Breast epithelium (tissue), 4 donors: ENCODE data around the gene APOA1. TPM values are rescaled to one million over a fixed set of nuclear protein-coding genes. Genes with fewer than 3 reads are reported as not detected.

ENCODE experiments used
- DNase-seq, 2 donors: peaks; one replicate each; pipeline ENCODE4 v3.0.0-alpha.2; 2019; ENCODE audit warnings: low spot score in 2 of 2
- H3K27ac ChIP-seq, 2 donors: fragments of 200-600 bp; sonication (generic) in 1 of 2; one replicate each; pipeline ENCODE4 v1.5.1; 2016 to 2019; ENCODE audit warnings: mild to moderate bottlenecking in 1 of 2
- H3K27me3 ChIP-seq, 2 donors: fragments of 200-600 bp; sonication (generic) in 1 of 2; one replicate each; pipeline versions ENCODE4 v1.5.1 to v1.6.0; 2017 to 2019; ENCODE audit warnings: control low read depth in 1 of 2, mild to moderate bottlenecking in 1 of 2
- H3K36me3 ChIP-seq: fragments of 200-600 bp; one replicate; pipeline ENCODE4 v1.5.1; 2019
- H3K4me1 ChIP-seq, 2 donors: fragments of 200-600 bp; sonication (generic); one replicate each; pipeline ENCODE4 v1.5.1; 2016 to 2019; ENCODE audit warnings: control low read depth in 1 of 2
- H3K4me3 ChIP-seq, 3 donors: fragments of 200-600 bp; sonication (generic); 1 replicate in 2 of 3; 2 replicates in 1 of 3; pipeline ENCODE4 v1.5.1; 2016 to 2019; ENCODE audit warnings: mild to moderate bottlenecking in 3 of 3, moderate library complexity in 2 of 3
- H3K9me3 ChIP-seq, 2 donors: fragments of 200-600 bp; sonication (generic) in 1 of 2; one replicate each; pipeline ENCODE4 v1.5.1; 2016 to 2019; ENCODE audit warnings: control low read depth in 1 of 2
- POLR2A ChIP-seq: fragments of 450-650 bp; IDR thresholded peaks from one replicate; pipeline ENCODE4 v1.6.1; 2016; ENCODE audit warnings: antibody characterized with exemption, mild to moderate bottlenecking, moderate library complexity
- POLR2AphosphoS5 ChIP-seq, 3 donors: sonication (generic); formaldehyde crosslinking; IDR thresholded peaks; one replicate each; pipeline ENCODE4 v1.6.1; 2017; ENCODE audit warnings: antibody characterized with exemption in 3 of 3
- intact Hi-C: fragments of 100-400 bp; cut with DNase I; formaldehyde crosslinking; loops from one replicate; pipeline ENCODE4 v1.15.1; 2023; ENCODE audit warnings: low total_unique reads
- total RNA-seq, 3 donors: library from RNA; depleted of rRNA; stranded (reverse); fragments of >200 nt; gene quantifications; one replicate each; pipeline ENCODE4 v1.1.0, GENCODE V29; 2016
- TF ChIP-seq, protein P1 (sequence below), 3 donors: fragments of 450-650 bp; IDR thresholded peaks; one replicate each; pipeline ENCODE4 v1.5.1; 2016 to 2017; ENCODE audit warnings: antibody characterized with exemption in 3 of 3, mild to moderate bottlenecking in 3 of 3, moderate library complexity in 3 of 3

Gene APOA1
- total RNA-seq, 3 donors from 2014 or later: 0.33 to 1.5 (median 0.48) TPM

DNA sequence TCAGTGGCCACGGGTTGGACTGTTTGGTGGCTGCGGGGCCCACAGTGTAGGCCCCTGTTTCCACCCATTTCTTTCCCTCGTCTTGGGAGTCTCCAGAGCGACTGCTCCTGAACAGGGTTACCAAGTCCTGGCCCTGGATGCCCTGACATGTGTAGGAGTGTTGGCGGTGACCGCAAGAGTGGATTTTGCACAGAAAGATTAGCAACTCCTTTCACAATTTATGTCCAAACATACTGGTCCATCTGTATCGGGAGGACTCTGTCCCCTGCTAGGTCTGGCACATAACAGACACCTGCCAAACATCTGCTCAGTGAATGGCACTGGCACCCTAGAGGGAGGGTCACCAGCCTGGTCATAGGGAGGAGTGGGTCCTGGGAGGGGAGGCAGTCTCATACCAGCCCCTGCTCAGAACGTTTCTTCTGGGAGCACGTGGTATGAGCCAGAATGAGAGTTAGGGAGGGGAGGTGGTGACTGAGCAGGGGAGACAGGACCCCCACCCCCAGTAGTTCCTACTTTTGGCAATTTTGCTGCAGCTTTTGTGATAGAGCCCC lies 3.4 kb upstream of the APOA1 start:
- no peaks in the 10 kb centered on the region for H3K9me3 ChIP-seq
- H3K27ac ChIP-seq: no peak overlapping the region

DNA sequence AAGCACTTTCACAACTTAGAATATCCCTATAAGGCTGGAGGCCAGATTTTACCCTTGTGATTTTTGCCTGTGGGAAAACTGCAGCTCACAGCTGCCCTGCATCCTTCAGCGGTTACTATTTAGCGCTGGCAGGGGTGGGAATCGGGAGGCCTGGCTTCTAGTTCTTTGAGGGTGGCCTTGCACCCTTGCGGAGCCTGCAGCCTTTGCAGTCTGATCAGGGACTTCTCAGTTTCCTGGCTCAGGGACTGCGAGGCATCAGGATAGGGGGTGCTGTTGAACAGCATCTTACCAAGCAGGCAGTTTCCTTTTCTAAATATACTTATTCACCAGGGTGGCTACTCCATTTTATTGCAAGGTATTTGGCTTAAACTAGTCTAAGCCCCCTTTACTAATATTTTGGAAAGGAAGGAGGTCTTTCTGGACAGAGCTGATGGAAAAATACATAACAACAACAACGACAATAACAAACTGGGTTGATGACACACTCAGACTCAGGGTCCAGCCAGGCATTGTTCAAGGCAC lies 2.9 kb upstream of the APOA1 start:
- Histone ChIP-seq H3K27me3 (no peaks in the 10 kb centered on the region), H3K9me3 (no peaks in the 10 kb centered on the region), H3K4me1 (no peaks in the 10 kb centered on the region), H3K4me3 (no peak overlapping the region), H3K36me3 (no peaks in the 10 kb centered on the region), H3K27ac (no peak overlapping the region)
- TF ChIP-seq POLR2A: no peak
- no peak for TF ChIP-seq POLR2AphosphoS5 (IDR thresholded peaks at IDR 0.05)
- TF ChIP-seq, protein P1, sequence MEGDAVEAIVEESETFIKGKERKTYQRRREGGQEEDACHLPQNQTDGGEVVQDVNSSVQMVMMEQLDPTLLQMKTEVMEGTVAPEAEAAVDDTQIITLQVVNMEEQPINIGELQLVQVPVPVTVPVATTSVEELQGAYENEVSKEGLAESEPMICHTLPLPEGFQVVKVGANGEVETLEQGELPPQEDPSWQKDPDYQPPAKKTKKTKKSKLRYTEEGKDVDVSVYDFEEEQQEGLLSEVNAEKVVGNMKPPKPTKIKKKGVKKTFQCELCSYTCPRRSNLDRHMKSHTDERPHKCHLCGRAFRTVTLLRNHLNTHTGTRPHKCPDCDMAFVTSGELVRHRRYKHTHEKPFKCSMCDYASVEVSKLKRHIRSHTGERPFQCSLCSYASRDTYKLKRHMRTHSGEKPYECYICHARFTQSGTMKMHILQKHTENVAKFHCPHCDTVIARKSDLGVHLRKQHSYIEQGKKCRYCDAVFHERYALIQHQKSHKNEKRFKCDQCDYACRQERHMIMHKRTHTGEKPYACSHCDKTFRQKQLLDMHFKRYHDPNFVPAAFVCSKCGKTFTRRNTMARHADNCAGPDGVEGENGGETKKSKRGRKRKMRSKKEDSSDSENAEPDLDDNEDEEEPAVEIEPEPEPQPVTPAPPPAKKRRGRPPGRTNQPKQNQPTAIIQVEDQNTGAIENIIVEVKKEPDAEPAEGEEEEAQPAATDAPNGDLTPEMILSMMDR (IDR thresholded peaks at IDR 0.05): no peak
- intact Hi-C loops: no loop called here
- no peak for DNase-seq

More for the DNA sequence above, 3.4 kb upstream of the APOA1 start:
- Histone ChIP-seq H3K27me3 (no peaks in the 10 kb centered on the region), H3K36me3 (no peaks in the 10 kb centered on the region), H3K4me3 (no peak overlapping the region), H3K4me1 (no peaks in the 10 kb centered on the region)
- DNase-seq: no peak
- TF ChIP-seq POLR2AphosphoS5 (IDR thresholded peaks at IDR 0.05) (no peak), POLR2A (no peak)
- TF ChIP-seq, protein P1 (IDR thresholded peaks at IDR 0.05): no peak
- intact Hi-C loops: no loop called here

DNA sequence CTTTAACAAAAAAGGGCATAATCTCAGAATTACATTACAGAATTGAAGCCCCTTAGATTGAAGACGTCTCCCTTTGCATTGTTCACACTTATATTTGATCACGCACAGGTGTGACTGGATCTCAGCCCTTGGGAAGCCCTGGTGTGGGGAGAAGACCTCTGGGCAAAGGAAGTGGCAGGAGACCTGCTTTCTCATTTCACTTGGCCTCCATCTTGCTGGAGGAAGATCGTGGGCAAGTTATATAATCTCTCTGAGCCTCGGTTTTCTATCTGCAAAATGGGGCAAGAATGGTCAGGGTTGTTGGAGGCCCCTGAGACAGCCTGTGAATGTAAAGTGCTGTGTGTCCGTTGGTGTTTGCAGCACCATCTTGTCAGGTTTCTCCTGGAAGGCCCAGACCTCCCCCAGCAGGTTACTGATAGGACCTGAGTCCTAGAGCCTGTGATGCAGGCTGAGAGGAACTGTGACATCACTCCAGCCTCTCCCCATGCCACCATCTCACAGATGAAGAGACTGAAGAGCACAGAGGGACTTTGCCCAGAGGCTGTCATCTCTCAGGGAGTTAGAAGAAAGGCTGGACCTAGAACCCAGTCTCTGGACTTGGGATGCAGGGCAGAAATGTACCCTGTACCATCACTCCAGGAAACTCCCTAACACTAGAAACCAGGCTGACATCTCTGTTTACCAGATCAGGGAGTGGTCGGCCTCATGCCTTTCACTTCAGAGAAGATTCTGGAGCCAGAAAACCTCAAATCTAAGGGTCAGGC lies 1.1 kb upstream of the APOA1 start:
- TF ChIP-seq POLR2AphosphoS5 (IDR thresholded peaks at IDR 0.05): no peak
- TF ChIP-seq POLR2A: no peak
- TF ChIP-seq, protein P1 (IDR thresholded peaks at IDR 0.05): no peak
- Histone ChIP-seq H3K27me3 (no peaks in the 10 kb centered on the region), H3K4me1 (no peaks in the 10 kb centered on the region), H3K4me3 (no peak overlapping the region), H3K9me3 (no peaks in the 10 kb centered on the region), H3K36me3 (no peaks in the 10 kb centered on the region), H3K27ac (no peak overlapping the region)
- no peak for DNase-seq
- intact Hi-C loops: no loop called here

DNA sequence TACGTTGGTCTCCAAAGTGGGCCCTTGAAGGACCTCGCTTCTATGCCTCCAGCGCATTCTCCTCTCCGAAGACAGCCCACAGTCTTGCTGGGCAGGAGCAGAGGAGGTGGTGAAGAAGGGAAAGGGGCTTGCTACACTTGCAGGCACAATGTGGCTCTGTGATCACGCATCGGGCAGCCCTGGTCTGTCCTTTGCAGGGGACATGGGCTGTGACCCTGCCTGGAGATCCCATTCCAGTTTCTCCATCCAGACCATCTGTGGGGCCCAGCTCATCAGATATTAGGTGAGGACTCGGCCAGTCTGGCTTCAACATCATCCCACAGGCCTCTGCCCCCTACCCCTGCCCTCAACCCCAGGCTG lies 810 bp downstream of the APOA1 start:
- Histone ChIP-seq H3K4me3 (no peak overlapping the region), H3K9me3 (no peaks in the 10 kb centered on the region), H3K27me3 (no peaks in the 10 kb centered on the region), H3K4me1 (no peaks in the 10 kb centered on the region), H3K36me3 (no peaks in the 10 kb centered on the region), H3K27ac (no peak overlapping the region)
- TF ChIP-seq POLR2A (no peak), POLR2AphosphoS5 (IDR thresholded peaks at IDR 0.05) (no peak)
- TF ChIP-seq, protein P1 (IDR thresholded peaks at IDR 0.05): no peak
- no peak for DNase-seq
- intact Hi-C loops: no loop called here
